Measurements from ENCODE around the gene PPP6R2. TPM values are rescaled to one million over a fixed set of nuclear protein-coding genes. Genes with fewer than 3 reads are reported as not detected.
"Not testable (repeated sequence)": the region's sequence is repeated elsewhere in the genome, so short reads cannot be mapped to it uniquely, and the experiment has no call there.

PPP6R2 gene
- polyA plus RNA-seq, 2 donors = 30.2 to 38.2 TPM

GRCh38 chr22:50316114-50317065 is 26.7 kb upstream of the PPP6R2 start:
- Histone ChIP-seq H3K9me3 (ENCODE audit: control insufficient read depth in 2 of 2, insufficient read depth in 1 of 2, low read depth in 1 of 2, low read length in 1 of 2) (no peaks in the 10 kb centered on the region), H3K27ac (ENCODE audit: low read depth in 2 of 2, low read length in 1 of 2) (no peak overlapping the region), H3K36me3 (ENCODE audit: control insufficient read depth in 2 of 2, insufficient read depth in 2 of 2, low read length in 1 of 2) (no peaks in the 10 kb centered on the region), H3K4me1 (ENCODE audit: control insufficient read depth in 2 of 2, insufficient read depth in 2 of 2, low read length in 1 of 2) (no peaks in the 10 kb centered on the region), H3K4me3 (ENCODE audit: low read depth in 1 of 2, low read length in 2 of 2) (no peak overlapping the region), H3K27me3 (ENCODE audit: control insufficient read depth in 1 of 2, insufficient read depth in 2 of 2, low read length in 2 of 2) (no peaks in the 10 kb centered on the region)
- WGBS, 2 donors = 72 to 90% methylated on average over 28 to 42 of the region's 45 CpGs

DNA sequence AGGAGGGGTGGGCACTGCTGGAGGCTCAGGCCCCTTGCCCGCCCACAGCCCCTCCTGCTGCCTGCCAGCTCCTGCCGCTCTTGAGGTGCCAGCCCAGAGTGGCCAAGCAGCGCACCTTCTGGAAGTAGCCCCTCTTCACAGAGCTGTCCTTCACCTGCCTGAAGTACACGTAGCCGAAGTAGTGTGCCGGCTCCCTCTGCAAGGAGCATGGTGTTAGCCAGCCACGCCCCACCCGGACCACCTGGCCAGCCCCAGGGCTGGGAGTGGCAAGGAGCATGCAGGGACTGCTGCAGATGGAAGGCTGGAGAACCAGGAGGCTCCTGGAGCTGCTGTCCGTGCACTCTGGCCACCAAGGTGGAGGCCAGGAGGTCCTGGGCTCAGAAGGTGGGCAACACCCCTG is 25.9 kb upstream of the PPP6R2 start:
- Histone ChIP-seq H3K9me3 (ENCODE audit: control insufficient read depth in 2 of 2, insufficient read depth in 1 of 2, low read depth in 1 of 2, low read length in 1 of 2) (no peaks in the 10 kb centered on the region), H3K4me3 (ENCODE audit: low read depth in 1 of 2, low read length in 2 of 2) (no peak overlapping the region), H3K4me1 (ENCODE audit: control insufficient read depth in 2 of 2, insufficient read depth in 2 of 2, low read length in 1 of 2) (no peaks in the 10 kb centered on the region), H3K27ac (ENCODE audit: low read depth in 2 of 2, low read length in 1 of 2) (no peak overlapping the region), H3K36me3 (ENCODE audit: control insufficient read depth in 2 of 2, insufficient read depth in 2 of 2, low read length in 1 of 2) (no peaks in the 10 kb centered on the region), H3K27me3 (ENCODE audit: control insufficient read depth in 1 of 2, insufficient read depth in 2 of 2, low read length in 2 of 2) (no peaks in the 10 kb centered on the region)
- 67 to 74% methylated on average over 8 to 9 of the region's 9 CpGs for WGBS, 2 donors

DNA sequence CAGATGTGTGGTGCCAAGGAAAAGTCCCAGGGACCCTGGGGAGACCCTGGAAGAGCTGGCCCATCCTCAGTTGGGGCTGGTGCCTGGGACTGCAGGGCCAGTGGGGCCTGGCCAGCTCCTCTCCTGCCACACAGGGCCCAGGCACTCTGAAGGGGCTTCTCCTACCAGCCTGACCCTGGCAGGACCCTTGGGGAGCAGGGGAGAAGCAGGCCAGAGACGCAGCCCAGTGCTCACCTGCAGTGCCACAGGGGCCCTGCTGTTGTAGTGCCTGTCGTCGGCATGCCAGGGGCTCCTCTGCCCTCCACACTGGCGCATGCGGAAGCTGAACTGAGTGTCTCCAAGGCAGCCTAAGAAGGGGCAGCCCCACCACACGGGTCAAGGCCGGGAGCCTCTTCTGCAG is 25.5 kb upstream of the PPP6R2 start:
- H3K27ac ChIP-seq (ENCODE audit: low read depth in 2 of 2, low read length in 1 of 2) = no peak overlapping the region
- no peaks in the 10 kb centered on the region for H3K4me1 ChIP-seq (ENCODE audit: control insufficient read depth in 2 of 2, insufficient read depth in 2 of 2, low read length in 1 of 2)
- H3K36me3 ChIP-seq (ENCODE audit: control insufficient read depth in 2 of 2, insufficient read depth in 2 of 2, low read length in 1 of 2) = no peaks in the 10 kb centered on the region
- no peaks in the 10 kb centered on the region for H3K9me3 ChIP-seq (ENCODE audit: control insufficient read depth in 2 of 2, insufficient read depth in 1 of 2, low read depth in 1 of 2, low read length in 1 of 2)
- no peak overlapping the region for H3K4me3 ChIP-seq (ENCODE audit: low read depth in 1 of 2, low read length in 2 of 2)
- H3K27me3 ChIP-seq (ENCODE audit: control insufficient read depth in 1 of 2, insufficient read depth in 2 of 2, low read length in 2 of 2) = no peaks in the 10 kb centered on the region
- 91 to 93% methylated on average over 7 of the region's 7 CpGs for WGBS, 2 donors

DNA sequence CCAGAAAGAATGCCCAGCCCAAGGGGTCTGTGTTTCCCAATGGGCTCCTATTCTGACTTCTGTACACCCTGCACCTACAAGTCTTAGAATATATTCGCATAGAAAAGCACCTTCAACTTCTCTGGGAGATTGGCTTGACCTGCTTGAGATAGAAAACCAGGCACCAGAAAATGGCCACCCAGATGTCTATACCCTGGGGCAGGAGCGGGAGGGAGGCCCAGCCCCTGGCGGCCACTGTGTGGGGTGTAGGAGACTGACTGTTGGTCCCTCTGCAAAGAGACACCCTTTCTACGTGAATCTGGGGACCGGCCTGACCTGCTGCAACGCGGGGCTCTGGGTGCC is 24.8 kb upstream of the PPP6R2 start:
- H3K36me3 ChIP-seq (ENCODE audit: control insufficient read depth in 2 of 2, insufficient read depth in 2 of 2, low read length in 1 of 2) = no peaks in the 10 kb centered on the region
- no peaks in the 10 kb centered on the region for H3K27me3 ChIP-seq (ENCODE audit: control insufficient read depth in 1 of 2, insufficient read depth in 2 of 2, low read length in 2 of 2)
- no peaks in the 10 kb centered on the region for H3K4me1 ChIP-seq (ENCODE audit: control insufficient read depth in 2 of 2, insufficient read depth in 2 of 2, low read length in 1 of 2)
- no peaks in the 10 kb centered on the region for H3K9me3 ChIP-seq (ENCODE audit: control insufficient read depth in 2 of 2, insufficient read depth in 1 of 2, low read depth in 1 of 2, low read length in 1 of 2)
- 88 to 90% methylated on average over 7 of the region's 7 CpGs for WGBS, 2 donors
- H3K27ac ChIP-seq (ENCODE audit: low read depth in 2 of 2, low read length in 1 of 2) = no peak overlapping the region
- H3K4me3 ChIP-seq (ENCODE audit: low read depth in 1 of 2, low read length in 2 of 2) = no peak overlapping the region

DNA sequence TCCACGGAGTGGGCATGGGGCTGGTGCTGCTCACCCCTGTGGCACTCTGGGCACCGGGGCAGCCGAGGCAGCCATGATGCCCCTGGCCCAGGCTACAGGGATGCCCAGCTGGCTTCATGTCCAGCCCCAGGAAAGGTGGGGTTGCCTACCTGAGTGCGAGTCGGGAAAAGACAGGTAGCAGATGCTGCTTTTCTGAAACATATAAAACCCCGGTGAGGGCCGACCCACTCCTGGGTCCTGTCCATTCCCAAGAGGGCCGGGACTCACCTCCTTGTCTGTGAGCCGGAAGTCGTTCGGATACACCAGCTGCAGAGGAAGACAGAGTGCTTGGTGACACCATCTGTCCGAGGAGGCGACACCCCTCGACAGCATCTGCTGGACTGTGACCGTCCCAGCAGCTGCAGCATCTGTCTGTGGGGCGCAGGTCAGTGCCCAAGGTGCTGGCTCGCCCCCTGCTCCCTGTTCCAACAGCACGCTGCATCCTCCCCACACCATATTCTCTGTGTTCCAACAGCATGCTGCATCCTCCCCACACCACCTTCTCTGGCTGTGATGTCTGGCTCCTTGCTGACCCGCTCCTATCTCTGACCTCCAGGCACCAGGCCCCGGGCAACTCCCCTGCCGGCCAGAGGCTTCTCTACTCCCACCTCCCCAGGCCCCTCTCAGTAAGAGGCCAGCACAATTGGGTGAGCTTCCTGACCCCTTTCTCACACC is 24.3 kb upstream of the PPP6R2 start:
- H3K27me3 ChIP-seq (ENCODE audit: control insufficient read depth in 1 of 2, insufficient read depth in 2 of 2, low read length in 2 of 2) = no peaks in the 10 kb centered on the region
- H3K4me3 ChIP-seq (ENCODE audit: low read depth in 1 of 2, low read length in 2 of 2) = no peak overlapping the region
- no peaks in the 10 kb centered on the region for H3K36me3 ChIP-seq (ENCODE audit: control insufficient read depth in 2 of 2, insufficient read depth in 2 of 2, low read length in 1 of 2)
- WGBS, 2 donors = 85% methylated on average over 21 of the region's 21 CpGs
- H3K4me1 ChIP-seq (ENCODE audit: control insufficient read depth in 2 of 2, insufficient read depth in 2 of 2, low read length in 1 of 2) = no peaks in the 10 kb centered on the region
- H3K9me3 ChIP-seq (ENCODE audit: control insufficient read depth in 2 of 2, insufficient read depth in 1 of 2, low read depth in 1 of 2, low read length in 1 of 2) = no peaks in the 10 kb centered on the region
- H3K27ac ChIP-seq (ENCODE audit: low read depth in 2 of 2, low read length in 1 of 2) = no peak overlapping the region

DNA sequence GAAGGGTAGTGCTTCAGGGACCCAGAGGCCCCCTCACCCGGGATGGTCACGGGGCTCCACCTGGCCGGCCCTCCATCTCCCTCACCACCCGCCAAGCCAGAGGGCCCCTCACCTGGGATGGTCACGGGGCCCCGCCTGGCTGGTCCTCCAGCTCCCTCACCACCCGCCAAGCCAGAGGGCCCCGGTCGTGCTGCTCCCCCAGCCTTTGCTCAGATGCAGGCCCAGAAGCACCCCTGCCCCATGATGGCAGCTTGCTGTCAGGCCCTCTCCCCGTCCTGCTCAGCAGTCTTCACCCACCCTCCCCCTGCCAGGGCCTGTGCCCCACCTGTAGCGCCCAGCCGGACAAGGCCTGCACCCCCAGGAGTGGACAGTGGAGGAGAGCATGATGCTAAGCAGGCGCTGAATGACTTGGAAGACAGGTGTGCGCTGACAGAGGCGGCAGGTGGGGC is 23.6 kb upstream of the PPP6R2 start:
- H3K27me3 ChIP-seq (ENCODE audit: control insufficient read depth in 1 of 2, insufficient read depth in 2 of 2, low read length in 2 of 2) = no peaks in the 10 kb centered on the region
- H3K9me3 ChIP-seq (ENCODE audit: control insufficient read depth in 2 of 2, insufficient read depth in 1 of 2, low read depth in 1 of 2, low read length in 1 of 2) = no peaks in the 10 kb centered on the region
- H3K4me3 ChIP-seq (ENCODE audit: low read depth in 1 of 2, low read length in 2 of 2) = no peak overlapping the region
- H3K4me1 ChIP-seq (ENCODE audit: control insufficient read depth in 2 of 2, insufficient read depth in 2 of 2, low read length in 1 of 2) = no peaks in the 10 kb centered on the region
- H3K27ac ChIP-seq (ENCODE audit: low read depth in 2 of 2, low read length in 1 of 2) = no peak overlapping the region
- no peaks in the 10 kb centered on the region for H3K36me3 ChIP-seq (ENCODE audit: control insufficient read depth in 2 of 2, insufficient read depth in 2 of 2, low read length in 1 of 2)
- WGBS, 2 donors = 94 to 95% methylated on average over 15 of the region's 15 CpGs

DNA sequence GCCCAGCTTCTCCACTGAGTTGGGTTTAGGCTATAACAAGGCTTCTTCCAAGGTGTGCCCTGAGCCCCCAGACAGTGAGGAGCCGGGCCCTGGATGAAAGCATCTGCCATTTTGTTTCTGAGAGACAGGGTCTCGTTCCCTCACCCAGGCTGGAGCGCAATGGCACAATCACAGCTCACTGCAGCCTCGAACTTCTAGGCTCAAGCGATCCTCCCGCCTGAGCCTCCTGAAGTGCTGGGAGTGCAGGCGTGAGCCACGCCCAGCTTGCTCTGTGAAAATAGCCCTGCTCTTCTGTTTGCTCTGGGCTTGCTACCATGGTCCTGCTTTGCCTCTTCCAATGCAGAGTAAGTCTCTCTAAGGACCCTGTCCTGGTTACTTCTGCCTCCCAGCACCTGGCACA is 23.0 kb upstream of the PPP6R2 start:
- Histone ChIP-seq H3K9me3 (ENCODE audit: control insufficient read depth in 2 of 2, insufficient read depth in 1 of 2, low read depth in 1 of 2, low read length in 1 of 2) (no peaks in the 10 kb centered on the region), H3K27ac (ENCODE audit: low read depth in 2 of 2, low read length in 1 of 2) (no peak overlapping the region), H3K4me3 (ENCODE audit: low read depth in 1 of 2, low read length in 2 of 2) (no peak overlapping the region), H3K4me1 (ENCODE audit: control insufficient read depth in 2 of 2, insufficient read depth in 2 of 2, low read length in 1 of 2) (no peaks in the 10 kb centered on the region), H3K36me3 (ENCODE audit: control insufficient read depth in 2 of 2, insufficient read depth in 2 of 2, low read length in 1 of 2) (no peaks in the 10 kb centered on the region), H3K27me3 (ENCODE audit: control insufficient read depth in 1 of 2, insufficient read depth in 2 of 2, low read length in 2 of 2) (no peaks in the 10 kb centered on the region)
- 85 to 87% methylated on average over 8 of the region's 8 CpGs for WGBS, 2 donors

- no peak overlapping the region for H3K27ac ChIP-seq (ENCODE audit: low read depth in 2 of 2, low read length in 1 of 2)
- H3K27me3 ChIP-seq (ENCODE audit: control insufficient read depth in 1 of 2, insufficient read depth in 2 of 2, low read length in 2 of 2) = no peaks in the 10 kb centered on the region
- H3K9me3 ChIP-seq (ENCODE audit: control insufficient read depth in 2 of 2, insufficient read depth in 1 of 2, low read depth in 1 of 2, low read length in 1 of 2) = no peaks in the 10 kb centered on the region
- WGBS, 2 donors = 86 to 90% methylated on average over 10 of the region's 10 CpGs
- no peak overlapping the region for H3K4me3 ChIP-seq (ENCODE audit: low read depth in 1 of 2, low read length in 2 of 2)
- no peaks in the 10 kb centered on the region for H3K36me3 ChIP-seq (ENCODE audit: control insufficient read depth in 2 of 2, insufficient read depth in 2 of 2, low read length in 1 of 2)
- H3K4me1 ChIP-seq (ENCODE audit: control insufficient read depth in 2 of 2, insufficient read depth in 2 of 2, low read length in 1 of 2) = no peaks in the 10 kb centered on the region
Observed at GRCh38 chr22:50320671-50321325, 22.3 kb upstream of the PPP6R2 start.

- 81 to 82% methylated on average over 9 to 10 of the region's 10 CpGs for WGBS, 2 donors
- not testable (repeated sequence) for H3K4me3 ChIP-seq (ENCODE audit: low read depth in 1 of 2, low read length in 2 of 2); H3K27me3 ChIP-seq (ENCODE audit: control insufficient read depth in 1 of 2, insufficient read depth in 2 of 2, low read length in 2 of 2); H3K27ac ChIP-seq (ENCODE audit: low read depth in 2 of 2, low read length in 1 of 2); H3K9me3 ChIP-seq (ENCODE audit: control insufficient read depth in 2 of 2, insufficient read depth in 1 of 2, low read depth in 1 of 2, low read length in 1 of 2); H3K4me1 ChIP-seq (ENCODE audit: control insufficient read depth in 2 of 2, insufficient read depth in 2 of 2, low read length in 1 of 2); H3K36me3 ChIP-seq (ENCODE audit: control insufficient read depth in 2 of 2, insufficient read depth in 2 of 2, low read length in 1 of 2)
Observed at GRCh38 chr22:50322382-50323104, 20.6 kb upstream of the PPP6R2 start.
